Caco-2 (cell line): Measurements from ENCODE around the gene PRR3. TPM values are rescaled to one million over a fixed set of nuclear protein-coding genes. Genes with fewer than 3 reads are reported as not detected.
"Not testable (repeated sequence)": the region's sequence is repeated elsewhere in the genome, so short reads cannot be mapped to it uniquely, and the experiment has no call there.

Experiments used
- BruUV-seq: library from RNA; stranded (reverse); fragments of 400-500 nt; replicated peaks from 2 replicates; lab custom pipeline; 2021; lab: Mats Ljungman, UMichigan
- CTCF ChIA-PET: fragments of 300-600 bp; sonication (Branson Sonifier 250); formaldehyde crosslinking; loops from one replicate; lab custom pipeline; 2022; ENCODE audit warnings: antibody characterized with exemption; lab: Charles Lee
- POLR2A ChIA-PET: fragments of 300-600 bp; sonication (Branson Sonifier 250); formaldehyde crosslinking; loops from one replicate; lab custom pipeline; 2022; ENCODE audit warnings: antibody characterized with exemption; lab: Charles Lee
- DNase-seq, 2 experiments: peaks; one replicate each; pipeline versions ENCODE4 v3.0.0 to v3.0.0-alpha.2; 2020 to 2022
- H3K27me3 ChIP-seq: replicated peaks from 2 replicates; pipeline ENCODE4 v1.6.0; 2011; ENCODE audit warnings: low read length; ENCODE audit not compliant: control insufficient read depth, insufficient read depth
- H3K36me3 ChIP-seq: 2 replicates; pipeline ENCODE4 v1.5.1; 2011; ENCODE audit warnings: low read length; ENCODE audit not compliant: control insufficient read depth, insufficient read depth
- H3K4me1 ChIP-seq: fragments of 250-450 bp; sonication (Bioruptor Pico); 2 replicates; pipeline ENCODE4 v1.5.1; 2020; ENCODE audit warnings: mild to moderate bottlenecking
- H3K4me3 ChIP-seq: 2 replicates; pipeline ENCODE4 v1.5.1; 2011; ENCODE audit warnings: low read depth, mild to moderate bottlenecking, control low read depth, low read length
- H3K9me3 ChIP-seq: fragments of 250-450 bp; sonication (Bioruptor Pico); 2 replicates; pipeline ENCODE4 v1.5.1; 2020; ENCODE audit warnings: mild to moderate bottlenecking, moderate library complexity
- H3K27ac Mint-ChIP-seq: one replicate; pipeline ENCODE4 v1.8.0; 2022; ENCODE audit warnings: mixed read lengths; ENCODE audit not compliant: unreplicated experiment
- H3K27me3 Mint-ChIP-seq: one replicate; pipeline ENCODE4 v1.8.0; 2022; ENCODE audit warnings: mixed read lengths; ENCODE audit not compliant: insufficient read depth, unreplicated experiment
- H3K36me3 Mint-ChIP-seq: one replicate; pipeline ENCODE4 v1.8.0; 2022; ENCODE audit warnings: mild to moderate bottlenecking, mixed read lengths; ENCODE audit not compliant: insufficient read depth, unreplicated experiment
- H3K4me1 Mint-ChIP-seq: one replicate; pipeline ENCODE4 v1.8.0; 2022; ENCODE audit warnings: low read depth, mixed read lengths; ENCODE audit not compliant: unreplicated experiment
- H3K4me3 Mint-ChIP-seq: one replicate; pipeline ENCODE4 v1.8.0; 2022; ENCODE audit warnings: mild to moderate bottlenecking, moderate library complexity, mixed read lengths; ENCODE audit not compliant: unreplicated experiment
- H3K9me3 Mint-ChIP-seq: one replicate; pipeline ENCODE4 v1.8.0; 2022; ENCODE audit warnings: mixed read lengths; ENCODE audit not compliant: unreplicated experiment
- intact Hi-C: fragments of 100-400 bp; cut with micrococcal nuclease; formaldehyde crosslinking; loops from one replicate; pipeline ENCODE4 v1.10.0; 2022; ENCODE audit not compliant: unreplicated experiment
- total RNA-seq: library from RNA; stranded (reverse); gene quantifications from 2 replicates; pipeline ENCODE4 v1.2.3, GENCODE V29; 2022
- TF ChIP-seq, protein P1 (sequence below), 2 experiments: fragments of 200-600 bp in 1 of 2; IDR thresholded peaks; 1 replicate in 1 of 2; 2 replicates in 1 of 2; pipeline versions ENCODE4 v1.5.1 to v1.8.0; 2011 to 2022; ENCODE audit warnings: antibody characterized with exemption in 1 of 2, control low read depth in 1 of 2, inconsistent platforms in 1 of 2, low read depth in 1 of 2, low read length in 1 of 2, mild to moderate bottlenecking in 1 of 2, moderate library complexity in 1 of 2; ENCODE audit not compliant: insufficient read depth in 1 of 2, severe bottlenecking in 1 of 2, unreplicated experiment in 1 of 2

Gene PRR3
- total RNA-seq, 1 experiment from 2014 or later, result 20.3 TPM

DNA sequence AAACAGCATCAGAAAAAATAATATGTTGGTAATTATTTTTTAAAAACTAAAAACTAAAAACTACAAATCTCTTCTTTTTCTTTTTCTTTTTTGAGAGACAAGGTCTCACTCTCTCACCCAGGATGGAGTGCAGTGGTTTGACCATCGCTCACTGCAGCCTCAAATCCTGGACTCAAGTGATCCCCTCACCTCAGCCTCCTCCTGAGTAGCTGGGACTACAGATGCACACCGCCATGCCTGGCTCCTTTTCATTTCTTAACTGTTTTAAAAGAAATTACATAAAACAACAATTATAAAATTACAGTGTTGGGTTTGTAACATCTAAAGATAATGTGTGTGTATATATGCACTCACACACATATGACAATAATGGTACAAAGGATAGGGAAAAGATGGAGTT, 43.6 kb upstream of the PRR3 start:
- TF ChIP-seq, protein P1, sequence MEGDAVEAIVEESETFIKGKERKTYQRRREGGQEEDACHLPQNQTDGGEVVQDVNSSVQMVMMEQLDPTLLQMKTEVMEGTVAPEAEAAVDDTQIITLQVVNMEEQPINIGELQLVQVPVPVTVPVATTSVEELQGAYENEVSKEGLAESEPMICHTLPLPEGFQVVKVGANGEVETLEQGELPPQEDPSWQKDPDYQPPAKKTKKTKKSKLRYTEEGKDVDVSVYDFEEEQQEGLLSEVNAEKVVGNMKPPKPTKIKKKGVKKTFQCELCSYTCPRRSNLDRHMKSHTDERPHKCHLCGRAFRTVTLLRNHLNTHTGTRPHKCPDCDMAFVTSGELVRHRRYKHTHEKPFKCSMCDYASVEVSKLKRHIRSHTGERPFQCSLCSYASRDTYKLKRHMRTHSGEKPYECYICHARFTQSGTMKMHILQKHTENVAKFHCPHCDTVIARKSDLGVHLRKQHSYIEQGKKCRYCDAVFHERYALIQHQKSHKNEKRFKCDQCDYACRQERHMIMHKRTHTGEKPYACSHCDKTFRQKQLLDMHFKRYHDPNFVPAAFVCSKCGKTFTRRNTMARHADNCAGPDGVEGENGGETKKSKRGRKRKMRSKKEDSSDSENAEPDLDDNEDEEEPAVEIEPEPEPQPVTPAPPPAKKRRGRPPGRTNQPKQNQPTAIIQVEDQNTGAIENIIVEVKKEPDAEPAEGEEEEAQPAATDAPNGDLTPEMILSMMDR (IDR thresholded peaks at IDR 0.05; ENCODE audit: insufficient read depth in 1 of 2, low read depth in 1 of 2, low read length in 1 of 2, severe bottlenecking in 1 of 2, unreplicated experiment in 1 of 2), result no peak
- Histone ChIP-seq H3K27me3 (no peaks in the 10 kb centered on the region), H3K9me3 (no peaks in the 10 kb centered on the region), H3K4me1 (no peaks in the 10 kb centered on the region), H3K36me3 (no peaks in the 10 kb centered on the region; the same call in 1 of the 2 replicates), H3K4me3 (no peak overlapping the region)
- no peak overlapping the region for H3K27ac Mint-ChIP-seq
- no peaks in the 10 kb centered on the region for H3K4me1 Mint-ChIP-seq
- ChIA-PET CTCF (no interaction called here), POLR2A (no interaction called here)
- no peaks in the 10 kb centered on the region for H3K36me3 Mint-ChIP-seq
- no peaks in the 10 kb centered on the region for H3K27me3 Mint-ChIP-seq
- no peaks in the 10 kb centered on the region for H3K9me3 Mint-ChIP-seq
- H3K4me3 Mint-ChIP-seq, result no peak overlapping the region
- DNase-seq, result no peak
- no TSS peak for BruUV-seq
- intact Hi-C loops, result no loop called here

DNA sequence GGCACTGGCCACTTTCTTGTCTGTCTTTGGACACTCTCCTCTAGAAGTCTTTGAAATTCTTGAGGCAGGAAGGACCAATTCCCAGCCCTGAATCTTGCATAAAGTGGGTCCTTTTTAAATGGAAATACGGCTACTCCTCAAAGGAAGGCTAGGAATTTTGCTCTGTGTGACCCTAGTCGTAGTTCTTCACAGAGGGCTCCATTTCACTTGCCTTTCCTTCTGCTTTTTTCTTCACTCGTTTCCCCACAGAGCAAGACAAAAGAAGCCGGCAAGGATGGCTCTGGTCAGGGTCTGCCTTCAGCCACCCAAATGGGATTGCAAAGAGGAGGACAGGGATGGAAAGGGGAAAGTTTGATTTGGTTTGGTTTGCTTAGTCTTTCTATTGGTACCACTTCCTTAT, 42.0 kb upstream of the PRR3 start:
- Histone ChIP-seq H3K4me3 (no peak overlapping the region), H3K4me1 (no peaks in the 10 kb centered on the region), H3K9me3 (0 out of 2 replicates have a peak, but pooled peaks cover 3% of the 10 kb centered on the region), H3K27me3 (no peaks in the 10 kb centered on the region), H3K36me3 (no peaks in the 10 kb centered on the region; the same call in 1 of the 2 replicates)
- intact Hi-C loops, result no loop called here
- no peak for DNase-seq
- no peak overlapping the region for H3K27ac Mint-ChIP-seq
- peak overlapping the region; percentile 37 for H3K4me3 Mint-ChIP-seq
- no peaks in the 10 kb centered on the region for H3K27me3 Mint-ChIP-seq
- TF ChIP-seq, protein P1 (IDR thresholded peaks at IDR 0.05; ENCODE audit: insufficient read depth in 1 of 2, low read depth in 1 of 2, low read length in 1 of 2, severe bottlenecking in 1 of 2, unreplicated experiment in 1 of 2), result no peak
- no peaks in the 10 kb centered on the region for H3K4me1 Mint-ChIP-seq
- H3K9me3 Mint-ChIP-seq, result no peaks in the 10 kb centered on the region
- ChIA-PET POLR2A (no interaction called here), CTCF (no interaction called here)
- no TSS peak for BruUV-seq
- H3K36me3 Mint-ChIP-seq, result no peaks in the 10 kb centered on the region

DNA sequence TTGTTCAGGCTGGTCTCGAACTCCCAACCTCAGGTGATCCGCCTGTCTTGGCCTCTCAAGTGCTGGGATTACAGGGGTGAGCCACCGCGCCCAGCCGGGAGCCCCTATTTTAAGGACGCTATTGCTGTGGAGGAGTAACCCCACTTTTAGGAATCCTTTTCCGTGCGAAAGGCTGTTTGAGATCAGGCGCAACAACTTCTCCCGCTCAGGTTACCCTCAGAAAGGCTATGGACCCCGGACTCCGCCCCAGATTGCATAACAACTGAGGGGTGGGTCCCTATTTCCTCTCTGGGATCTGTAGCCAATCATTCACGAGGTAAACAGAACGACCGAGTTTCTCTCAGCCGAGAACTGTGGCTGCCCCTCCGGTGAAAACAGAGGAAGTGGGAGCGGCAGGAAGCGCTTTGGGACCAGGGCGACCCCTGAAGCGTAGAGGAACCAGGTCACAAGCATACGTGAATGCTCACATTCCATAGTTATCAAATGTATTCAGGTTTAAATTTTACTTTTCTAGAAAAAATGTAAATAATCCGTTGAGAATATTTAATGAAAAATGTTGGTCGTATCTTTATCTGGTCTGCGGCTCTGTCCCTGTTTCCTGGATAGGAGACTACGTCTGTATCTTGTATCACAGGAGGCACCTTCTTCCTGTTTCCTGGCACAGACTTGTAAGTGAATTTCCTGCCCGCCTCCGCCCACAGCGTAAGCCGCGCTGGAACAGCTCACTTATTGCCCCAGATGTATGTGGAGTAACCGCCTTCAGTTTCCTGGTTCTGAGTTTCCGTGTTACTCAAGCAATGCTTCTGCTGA, 40.9 kb upstream of the PRR3 start:
- H3K27me3 ChIP-seq, result no peaks in the 10 kb centered on the region
- Mint-ChIP-seq H3K9me3 (no peaks in the 10 kb centered on the region), H3K36me3 (no peaks in the 10 kb centered on the region), H3K4me1 (no peaks in the 10 kb centered on the region), H3K4me3 (peak overlapping the region; percentile 61), H3K27ac (no peak overlapping the region), H3K27me3 (no peaks in the 10 kb centered on the region)
- ChIA-PET CTCF (interaction anchor here (0.9 kb wide), 1 partner anchor 26 kb away, joined by 3 read pairs; no protein-coding TSS in a partner anchor), POLR2A (interaction anchor here (0.7 kb wide), 1 partner anchor 108 kb away, joined by 4 read pairs; no protein-coding TSS in a partner anchor)
- H3K4me1 ChIP-seq, result no peaks in the 10 kb centered on the region
- no peaks in the 10 kb centered on the region; the same call in 1 of the 2 replicates for H3K36me3 ChIP-seq
- peak overlapping the region; percentile 26 for H3K4me3 ChIP-seq
- 0 out of 2 replicates have a peak, but pooled peaks cover 3% of the 10 kb centered on the region for H3K9me3 ChIP-seq
- peak; percentile 63 to 70 for DNase-seq
- intact Hi-C loops, result no loop called here
- TSS peak; percentile 74 for BruUV-seq
- TF ChIP-seq, protein P1 (IDR thresholded peaks at IDR 0.05; ENCODE audit: insufficient read depth in 1 of 2, low read depth in 1 of 2, low read length in 1 of 2, severe bottlenecking in 1 of 2, unreplicated experiment in 1 of 2), result no peak

DNA sequence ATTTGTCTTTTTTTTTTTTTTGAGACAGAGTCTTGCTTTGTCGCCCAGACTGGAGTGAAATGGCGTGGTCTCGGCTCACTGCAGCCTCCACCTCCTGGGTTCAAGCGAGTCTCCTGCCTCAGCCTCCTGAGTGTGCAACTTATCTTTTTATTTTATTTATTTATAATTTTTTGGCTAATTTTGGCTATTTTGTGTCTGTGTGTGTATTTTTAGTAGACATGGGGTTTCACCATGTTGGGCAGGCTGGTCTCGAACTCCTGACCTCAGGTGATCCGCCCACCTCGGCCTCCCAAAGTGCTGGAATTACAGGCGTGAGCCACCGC, 40.4 kb upstream of the PRR3 start:
- H3K9me3 Mint-ChIP-seq, DNase-seq, H3K36me3 Mint-ChIP-seq, H3K4me1 ChIP-seq, H3K36me3 ChIP-seq, CTCF ChIA-PET, H3K27me3 ChIP-seq, H3K4me1 Mint-ChIP-seq, BruUV-seq, H3K9me3 ChIP-seq, H3K27ac Mint-ChIP-seq, H3K27me3 Mint-ChIP-seq, intact Hi-C loops: not testable (repeated sequence)
- POLR2A ChIA-PET, result interaction anchor here (0.7 kb wide), 1 partner anchor 108 kb away, joined by 4 read pairs; no protein-coding TSS in a partner anchor
- peak overlapping the region; percentile 26 for H3K4me3 ChIP-seq
- H3K4me3 Mint-ChIP-seq, result peak overlapping the region; percentile 61
